COLO668 (cell line): ENCODE results near the gene KRT84.

ENCODE experiments used
- DNase-seq: peaks from one replicate; lab custom pipeline; 2025; ENCODE audit not compliant: unreplicated experiment; lab: John Stamatoyannopoulos, UW

Gene KRT84, protein sequence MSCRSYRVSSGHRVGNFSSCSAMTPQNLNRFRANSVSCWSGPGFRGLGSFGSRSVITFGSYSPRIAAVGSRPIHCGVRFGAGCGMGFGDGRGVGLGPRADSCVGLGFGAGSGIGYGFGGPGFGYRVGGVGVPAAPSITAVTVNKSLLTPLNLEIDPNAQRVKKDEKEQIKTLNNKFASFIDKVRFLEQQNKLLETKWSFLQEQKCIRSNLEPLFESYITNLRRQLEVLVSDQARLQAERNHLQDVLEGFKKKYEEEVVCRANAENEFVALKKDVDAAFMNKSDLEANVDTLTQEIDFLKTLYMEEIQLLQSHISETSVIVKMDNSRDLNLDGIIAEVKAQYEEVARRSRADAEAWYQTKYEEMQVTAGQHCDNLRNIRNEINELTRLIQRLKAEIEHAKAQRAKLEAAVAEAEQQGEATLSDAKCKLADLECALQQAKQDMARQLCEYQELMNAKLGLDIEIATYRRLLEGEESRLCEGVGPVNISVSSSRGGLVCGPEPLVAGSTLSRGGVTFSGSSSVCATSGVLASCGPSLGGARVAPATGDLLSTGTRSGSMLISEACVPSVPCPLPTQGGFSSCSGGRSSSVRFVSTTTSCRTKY

DNA sequence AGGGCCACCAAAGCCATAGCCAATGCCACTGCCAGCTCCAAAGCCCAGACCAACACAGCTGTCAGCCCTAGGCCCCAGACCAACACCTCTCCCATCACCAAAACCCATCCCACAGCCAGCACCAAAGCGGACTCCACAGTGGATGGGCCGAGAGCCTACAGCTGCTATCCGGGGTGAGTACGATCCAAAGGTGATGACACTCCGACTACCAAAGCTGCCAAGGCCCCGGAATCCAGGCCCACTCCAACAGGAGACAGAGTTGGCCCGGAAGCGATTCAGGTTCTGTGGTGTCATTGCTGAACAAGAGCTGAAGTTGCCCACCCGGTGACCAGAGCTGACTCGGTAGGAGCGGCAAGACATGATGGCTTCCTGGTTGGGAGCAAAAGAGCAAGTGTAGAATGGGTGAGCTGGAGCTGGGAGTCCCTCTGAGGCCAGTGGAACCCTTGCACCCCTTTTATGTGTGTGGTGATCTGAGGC, at the start of gene KRT84:
KRT84 (minus strand) TSS at position 427 of the 477 bp plus-strand sequence; CDS start at position 360, 67 bp downstream.
- DNase-seq: no peak

DNA sequence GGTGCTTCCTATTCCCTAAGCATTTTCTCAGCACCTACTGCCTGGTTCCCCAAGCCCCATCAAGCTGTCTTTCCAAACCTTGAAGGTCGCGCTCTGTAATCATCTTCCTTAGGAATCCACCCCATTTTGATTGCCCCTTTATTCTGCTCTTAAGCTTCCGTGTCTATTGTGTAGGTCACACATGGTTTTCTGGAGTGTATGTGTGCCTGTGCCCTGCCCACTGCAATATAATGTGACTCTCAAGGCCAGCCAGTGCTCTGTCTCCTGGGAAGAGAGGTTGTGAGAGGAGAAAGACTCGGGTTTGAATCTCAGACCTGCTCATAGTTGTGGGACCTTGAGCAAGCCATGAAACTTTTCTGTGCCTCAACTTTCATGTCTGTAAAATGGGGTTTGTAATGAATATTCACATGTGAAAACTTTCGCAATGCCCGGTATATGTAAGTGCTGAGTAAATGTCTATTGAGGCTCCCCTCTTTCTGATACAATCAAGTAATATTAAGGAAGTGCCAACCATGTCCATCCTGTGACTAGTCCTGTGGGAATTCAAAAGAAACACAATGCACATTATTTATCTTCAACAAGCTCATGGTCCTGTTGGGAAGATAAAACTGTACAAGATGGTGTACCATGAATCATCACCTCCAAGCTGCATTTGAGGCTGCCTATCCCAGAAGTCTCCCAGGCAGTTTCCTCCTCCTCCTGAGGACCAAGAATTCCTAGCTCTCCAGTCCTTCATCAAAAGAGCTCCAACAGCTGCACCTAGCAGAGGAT, 49.5 kb upstream of the KRT84 start:
- DNase-seq: no peak

DNA sequence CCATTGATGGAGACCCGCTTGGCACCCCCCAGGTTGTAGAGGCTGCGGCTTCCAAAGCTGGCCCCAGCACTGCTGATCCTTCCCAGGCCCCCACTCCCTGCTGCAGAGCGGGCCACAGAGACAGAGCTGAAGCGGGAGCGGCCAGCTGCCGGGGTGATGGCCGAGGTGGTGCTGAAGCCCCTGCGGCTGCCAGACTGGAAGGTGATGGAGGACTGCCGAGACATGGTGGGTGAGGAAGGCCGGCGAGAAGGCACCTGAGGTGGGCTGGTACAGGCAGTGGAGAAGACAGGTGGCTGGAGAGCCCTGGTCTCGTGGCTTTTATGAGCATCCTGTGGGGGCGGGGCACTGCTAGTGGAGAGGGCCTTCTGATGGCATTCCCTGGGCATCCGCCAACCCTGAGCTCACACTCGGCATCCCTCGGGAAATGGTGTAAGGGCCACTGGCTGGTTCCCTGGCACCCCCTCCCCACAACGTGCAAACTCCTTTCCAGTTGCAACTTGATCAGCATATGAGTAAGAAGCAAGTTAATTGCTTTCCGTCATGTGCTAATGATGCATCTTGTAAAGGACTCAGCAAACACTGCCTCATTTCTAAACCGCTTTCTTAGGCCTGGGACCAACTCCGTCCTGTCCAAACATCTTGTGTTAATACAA, 48.8 kb upstream of the KRT84 start, which contains the start of gene KRT75:
KRT75 (minus strand) TSS at position 291 of the 653 bp plus-strand sequence; CDS start at position 224, 67 bp downstream.
- DNase-seq: peak; percentile 6

DNA sequence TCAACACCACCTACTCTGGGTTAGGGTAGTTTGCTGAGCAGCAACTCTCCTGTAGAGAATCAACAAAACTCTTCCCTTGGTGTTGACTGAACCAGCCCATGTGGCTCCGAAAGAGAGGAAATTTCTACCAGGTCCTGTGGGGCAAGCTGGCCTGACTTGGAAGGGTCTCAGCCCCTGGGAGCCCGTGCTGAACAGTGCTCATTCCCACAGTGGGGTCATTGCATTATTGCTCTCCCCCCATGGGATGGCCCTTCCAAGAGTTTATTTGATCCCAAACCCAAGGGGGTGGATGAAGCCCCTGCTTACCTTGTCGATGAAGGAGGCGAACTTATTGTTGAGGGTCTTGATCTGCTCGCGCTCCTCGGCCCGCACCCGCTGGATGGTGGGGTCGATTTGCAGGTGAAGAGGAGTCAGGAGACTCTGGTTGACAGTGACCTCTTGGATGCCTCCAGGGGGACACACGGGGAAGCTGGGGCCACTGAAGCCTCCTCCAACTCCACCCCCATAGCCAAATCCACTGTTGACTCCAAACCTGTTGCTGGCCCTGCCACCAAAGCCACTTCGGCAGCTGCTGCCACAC, 48.1 kb upstream of the KRT84 start:
- DNase-seq: no peak

DNA sequence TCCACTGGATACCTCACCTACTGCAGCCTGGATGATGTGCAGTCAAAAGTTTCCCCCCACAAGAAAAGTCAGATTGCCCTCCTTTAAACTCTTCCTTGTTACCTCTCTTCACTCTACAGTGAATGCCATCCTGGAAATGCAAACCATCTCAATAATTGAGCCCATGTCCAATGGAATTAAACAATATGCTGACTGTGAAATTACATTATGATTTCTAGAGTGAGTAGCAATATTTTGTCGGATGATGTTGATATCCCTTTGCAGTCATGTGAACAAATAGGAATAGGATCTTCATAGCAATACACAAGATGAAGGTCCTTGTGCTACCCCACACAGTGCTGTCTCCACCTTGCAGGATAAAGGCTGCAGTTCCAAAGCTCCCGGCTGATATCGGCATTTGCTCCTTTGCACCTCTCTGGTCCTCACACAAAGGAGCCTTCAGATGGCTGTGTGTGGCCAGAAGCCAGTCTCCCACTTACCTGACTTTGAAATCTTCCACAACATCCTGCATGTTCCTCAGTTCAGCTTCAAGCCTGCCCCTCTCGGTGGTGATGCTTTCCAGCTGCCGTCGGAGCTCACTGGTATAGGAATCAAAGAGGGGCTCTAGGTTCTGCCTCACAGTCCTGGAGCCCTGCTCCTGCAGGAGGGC, 47.2 kb upstream of the KRT84 start:
- no peak for DNase-seq

DNA sequence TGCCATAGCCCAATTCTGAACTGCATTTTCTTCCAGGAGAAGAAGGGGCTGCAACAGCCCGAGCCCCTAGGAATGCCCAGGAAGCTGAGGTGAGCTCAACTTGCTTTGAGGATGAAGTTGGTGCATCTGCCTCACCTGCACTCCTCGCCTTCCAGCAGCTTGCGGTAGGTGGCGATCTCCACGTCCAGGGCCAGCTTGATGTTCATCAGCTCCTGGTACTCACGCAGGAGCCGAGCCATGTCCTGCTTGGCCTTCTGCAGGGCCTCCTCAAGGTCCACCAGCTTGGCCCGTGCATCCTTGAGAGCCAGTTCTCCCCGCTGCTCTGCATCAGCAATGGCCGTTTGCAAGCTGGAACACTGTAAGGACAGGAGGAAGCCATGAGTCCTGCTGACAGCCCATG, 42.7 kb upstream of the KRT84 start:
- DNase-seq: no peak

DNA sequence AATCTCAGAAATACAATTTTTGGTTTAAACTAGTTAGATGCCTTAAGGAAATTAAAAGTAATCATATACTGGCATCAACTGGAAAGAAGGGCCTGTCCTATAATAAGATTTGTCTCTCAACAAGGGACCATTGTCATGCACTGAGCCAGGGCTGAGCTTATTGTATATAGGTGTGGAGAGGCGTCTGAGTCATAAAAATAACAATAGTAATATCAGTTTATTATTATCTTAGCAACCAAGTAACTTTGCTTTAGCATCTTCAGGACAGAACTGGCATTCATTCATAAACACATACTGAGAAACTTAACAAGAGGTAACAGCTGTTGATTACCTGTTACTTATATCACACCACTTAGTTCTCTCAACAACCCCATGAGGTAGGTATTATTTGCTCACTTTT, 41.6 kb upstream of the KRT84 start:
- no peak for DNase-seq

DNA sequence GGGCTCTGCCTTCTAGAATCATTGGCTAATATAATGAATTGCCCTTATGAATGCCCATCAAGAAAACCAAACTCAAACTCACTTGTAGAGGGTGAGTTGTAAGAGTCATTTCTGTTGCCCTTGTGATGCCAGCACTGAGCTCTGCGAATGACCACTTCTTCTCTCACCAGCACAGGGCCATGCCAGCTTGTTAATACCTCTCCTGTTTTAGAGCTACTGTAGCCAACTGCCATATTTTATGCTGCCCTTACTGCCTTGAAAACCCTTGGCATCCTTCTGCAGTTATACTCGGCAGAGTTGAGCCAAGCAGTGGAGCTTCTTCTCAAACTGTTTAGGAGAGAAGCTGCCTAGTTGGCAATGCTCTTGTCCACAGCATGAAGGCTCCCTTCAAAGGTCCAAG, 40.6 kb upstream of the KRT84 start:
- no peak for DNase-seq

DNA sequence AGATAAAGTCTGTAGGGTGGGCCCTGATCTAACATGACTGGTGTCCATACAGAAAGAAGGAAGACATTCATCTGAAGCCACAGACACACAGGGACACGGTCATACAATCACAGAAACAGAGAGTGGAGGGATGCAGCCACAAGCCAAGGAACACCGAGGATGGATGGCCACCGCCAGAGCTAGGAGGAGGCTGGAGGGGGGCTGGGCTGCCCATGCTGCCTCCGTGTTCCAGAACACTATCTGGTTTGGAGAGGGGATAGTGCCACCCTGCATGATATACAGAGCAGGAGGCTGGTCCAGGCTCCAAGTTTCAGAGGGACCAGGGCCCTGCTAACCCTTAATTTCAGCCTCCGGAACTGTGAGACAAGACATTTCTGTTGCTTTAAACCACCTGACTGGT, 40.0 kb upstream of the KRT84 start:
- DNase-seq: no peak

DNA sequence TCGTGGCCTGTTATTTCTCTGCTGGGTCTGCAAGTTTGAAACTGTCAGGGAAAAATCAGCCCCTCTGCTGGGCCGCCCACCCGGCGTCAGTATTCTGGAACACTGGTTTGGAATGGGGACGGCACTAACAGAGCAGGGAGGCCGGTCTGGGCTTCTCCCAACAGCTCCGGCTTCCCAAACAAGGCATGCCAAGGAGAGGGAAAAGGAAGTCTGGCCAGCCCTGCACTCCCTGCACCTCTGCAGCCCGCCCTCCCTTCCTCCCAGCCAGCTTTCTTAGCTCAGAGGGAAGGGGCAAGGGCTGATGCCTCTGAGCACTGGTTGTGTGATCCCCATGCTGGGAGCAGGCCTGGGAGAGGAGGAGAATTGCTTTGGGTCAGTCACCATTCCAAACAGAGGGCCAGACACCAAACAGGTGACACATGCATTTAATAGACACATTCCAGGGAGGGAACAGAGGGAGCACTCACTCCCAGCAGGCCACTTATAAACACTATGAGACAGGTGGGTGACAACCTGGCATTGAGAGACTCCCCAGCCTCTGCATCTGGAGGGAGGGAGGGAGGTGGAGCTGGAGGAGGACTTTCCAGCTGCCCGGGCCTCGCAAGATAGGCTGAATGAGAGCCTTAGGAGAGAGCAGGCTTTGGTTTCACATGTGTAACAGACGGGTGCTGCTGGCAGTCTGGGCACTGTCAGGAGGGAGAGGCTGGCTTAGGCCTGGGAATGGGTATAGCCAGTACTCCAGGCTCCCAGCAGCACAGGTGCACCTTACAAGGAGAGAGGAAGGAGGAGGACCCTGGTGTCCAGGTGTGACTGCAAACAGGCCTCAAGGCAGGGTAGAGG, 38.4 kb upstream of the KRT84 start:
- peak; percentile 8 for DNase-seq

DNA sequence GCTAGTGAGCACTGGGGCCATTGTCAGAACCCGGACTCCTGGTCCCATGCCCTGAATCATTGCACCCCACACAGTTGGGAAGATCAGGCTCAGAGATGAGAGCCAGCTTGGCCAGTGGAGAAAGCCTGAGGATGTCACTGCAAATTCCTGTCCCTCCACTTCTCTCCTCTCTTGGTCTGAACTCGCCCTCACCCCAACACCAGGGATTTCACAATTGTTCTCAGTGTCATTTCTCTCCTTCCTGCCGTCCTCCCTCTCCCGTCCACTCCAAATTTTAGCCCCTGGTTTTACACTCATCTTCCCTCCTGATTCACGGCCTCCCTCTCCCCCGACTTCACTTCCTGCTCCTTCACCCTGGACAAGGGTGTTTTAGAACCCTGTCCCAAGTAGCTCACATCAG, 37.6 kb upstream of the KRT84 start:
- DNase-seq: no peak

DNA sequence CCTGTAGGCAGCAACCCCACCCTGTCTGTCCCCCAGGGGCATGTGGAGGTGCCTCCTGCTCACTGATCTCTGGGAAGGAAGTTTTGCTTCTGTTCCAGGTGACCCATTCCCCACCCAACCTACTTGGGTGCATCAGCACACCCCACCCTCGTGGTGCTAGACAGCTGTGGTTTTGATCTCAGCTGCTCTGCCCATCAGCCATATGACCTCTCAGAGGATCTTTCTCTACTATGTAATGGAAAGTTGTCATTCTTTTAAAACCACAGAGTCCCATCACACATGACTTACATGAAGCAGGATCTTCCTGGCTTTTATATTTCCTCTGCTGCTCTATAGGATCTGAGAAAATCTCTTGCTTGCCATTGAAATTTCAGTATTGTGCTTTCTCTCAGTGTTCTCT, 34.2 kb upstream of the KRT84 start:
- DNase-seq: no peak

DNA sequence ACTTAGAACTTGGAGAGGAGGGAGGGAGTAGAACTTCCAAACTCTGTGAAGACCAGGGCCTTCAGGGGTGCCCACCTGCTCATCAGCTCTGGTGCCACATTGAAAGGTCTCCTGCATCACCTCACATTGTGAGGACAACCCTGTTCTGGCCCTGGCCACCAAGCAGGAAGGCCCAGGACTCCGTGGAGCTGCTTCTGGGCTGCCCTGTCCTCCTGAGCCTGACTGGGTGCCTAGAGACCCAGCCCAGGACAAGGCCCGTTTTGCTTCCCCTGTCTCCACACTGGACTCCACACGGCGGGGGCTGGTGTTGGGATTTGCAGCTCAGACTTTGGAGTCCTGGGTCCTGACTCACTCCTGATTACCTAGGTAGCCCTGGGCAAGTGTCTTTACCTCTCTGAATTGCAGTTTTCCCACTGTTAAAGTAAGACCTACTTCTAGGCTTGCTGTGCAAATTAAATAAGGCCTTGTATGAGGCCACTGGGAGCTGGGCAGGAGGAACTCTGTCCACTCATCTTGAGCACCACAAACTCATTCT, 33.2 kb upstream of the KRT84 start:
- no peak for DNase-seq

DNA sequence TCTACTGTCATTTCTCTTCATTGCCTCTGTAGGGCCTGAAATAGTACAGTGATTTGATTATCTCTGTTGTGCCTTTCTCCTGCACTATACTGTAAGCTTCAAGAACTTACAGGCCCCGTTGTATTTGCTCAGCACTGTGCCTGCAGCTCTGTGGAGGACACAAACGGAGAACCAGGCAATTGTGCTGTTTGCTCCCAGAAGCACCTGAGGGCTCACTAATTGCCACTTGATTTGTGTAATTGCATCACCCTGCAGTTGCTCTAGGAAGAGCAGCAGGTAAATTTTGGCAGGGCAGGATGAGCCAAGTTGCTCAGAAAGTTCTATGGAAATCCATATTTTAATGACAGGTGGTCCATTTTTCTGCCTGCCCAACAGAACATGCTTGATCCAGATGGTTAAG, 32.3 kb upstream of the KRT84 start:
- no peak for DNase-seq

DNA sequence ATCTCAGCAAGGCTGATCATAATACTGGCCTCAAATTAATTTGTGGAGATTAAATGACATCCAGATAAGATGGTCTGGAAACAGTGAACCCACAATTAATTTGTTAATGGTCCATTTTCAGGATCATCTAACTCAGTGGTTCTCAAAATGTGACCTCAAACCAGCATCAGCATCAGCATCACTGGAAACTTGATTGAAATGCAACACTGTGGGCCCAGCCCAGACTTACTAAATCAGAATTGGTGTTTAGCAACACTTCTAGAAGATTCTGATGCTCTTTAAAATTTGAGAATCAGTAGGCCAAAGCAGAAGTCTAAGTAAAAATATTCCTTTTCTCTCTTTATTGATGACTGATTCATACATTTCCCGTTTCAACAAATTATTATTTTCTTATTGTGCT, 31.3 kb upstream of the KRT84 start:
- no peak for DNase-seq

DNA sequence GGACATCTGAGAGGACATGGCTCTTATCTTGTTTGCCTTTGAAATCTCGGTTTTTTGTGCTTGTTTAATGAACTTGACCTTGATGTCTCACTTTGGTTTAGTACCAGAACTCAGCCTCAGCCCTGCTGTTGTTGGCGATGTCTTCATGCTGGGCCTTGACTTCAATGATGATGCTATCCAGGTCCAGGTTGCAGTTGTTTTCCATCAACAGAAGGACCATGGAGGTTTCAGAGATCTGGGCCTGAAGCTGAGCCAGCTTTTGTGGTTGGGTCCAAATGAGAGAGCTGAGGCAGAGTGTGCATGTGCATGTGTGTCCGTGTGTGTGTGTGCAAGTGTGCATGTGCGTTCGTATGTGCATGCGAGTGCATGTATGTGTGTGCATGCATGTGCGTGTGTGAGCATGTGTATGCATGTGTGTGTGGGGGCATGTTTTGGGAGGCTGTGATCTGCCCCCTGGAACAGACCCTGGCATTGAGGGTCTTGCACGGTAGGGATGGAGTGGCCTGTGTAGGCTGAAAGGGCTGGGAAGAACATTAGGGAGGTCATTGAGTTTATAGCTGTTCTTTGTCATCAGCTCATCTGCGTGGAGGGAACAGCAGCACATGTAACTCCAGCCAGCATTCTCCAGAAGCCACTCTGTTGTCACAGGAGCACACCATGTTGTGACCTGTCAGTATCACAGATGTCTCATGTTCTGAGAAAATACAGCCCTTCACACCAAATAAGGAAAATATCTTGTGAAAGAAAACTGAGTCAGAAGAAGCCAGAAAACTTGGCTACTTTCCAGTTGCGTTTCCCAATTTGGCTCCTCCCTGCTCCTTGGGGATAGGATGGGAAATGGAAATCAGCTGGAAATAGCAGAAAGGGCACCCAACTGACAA, 30.7 kb upstream of the KRT84 start:
- DNase-seq: no peak

DNA sequence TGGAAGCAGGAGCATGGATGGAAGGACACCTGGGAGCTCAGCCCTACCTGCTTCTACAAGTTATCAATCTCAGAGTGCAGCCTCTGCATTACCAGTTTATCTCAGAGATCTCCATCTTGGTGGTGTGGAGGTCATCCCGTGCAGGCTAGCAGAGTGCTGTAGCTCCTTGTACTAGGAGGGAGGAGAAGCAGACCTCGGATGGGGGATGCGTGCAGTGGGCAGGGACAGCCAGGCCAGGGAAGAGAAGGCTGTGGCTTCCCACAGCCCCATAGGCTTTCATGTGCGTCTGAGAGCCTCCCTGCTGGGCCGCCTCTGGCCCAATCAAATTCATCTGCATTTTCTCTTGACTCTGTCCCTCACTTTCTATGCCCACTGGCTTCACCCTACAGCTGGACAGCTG, 29.5 kb upstream of the KRT84 start:
- DNase-seq: no peak

DNA sequence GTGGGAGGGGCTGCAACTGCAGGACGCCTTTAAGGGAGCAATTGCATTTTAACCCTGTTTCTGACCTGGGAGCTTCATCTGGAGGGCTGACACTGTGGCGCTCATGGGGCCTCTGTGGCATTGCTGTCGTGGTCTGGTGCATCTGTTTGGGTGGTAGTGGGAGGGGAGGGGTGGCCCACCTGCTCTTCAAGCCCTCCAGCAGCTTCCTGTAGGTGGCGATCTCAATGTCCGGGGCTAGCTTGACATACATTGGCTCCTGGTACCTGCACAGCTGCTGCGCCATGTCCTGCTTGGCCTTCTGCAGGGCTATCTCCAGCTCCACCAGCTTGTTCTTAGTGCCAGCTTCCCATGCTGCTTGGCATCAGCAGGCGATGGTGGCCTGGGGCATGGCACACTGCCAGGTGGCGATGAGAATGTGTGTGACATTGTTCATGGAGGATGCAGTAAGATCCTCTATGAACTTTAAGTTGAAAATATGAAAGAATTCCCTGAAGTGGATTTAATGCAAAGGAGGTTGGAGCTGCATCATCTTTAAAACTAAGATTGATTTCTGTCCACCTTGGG, 28.4 kb upstream of the KRT84 start:
- no peak for DNase-seq
